HL-60 (cell line): Measurements from ENCODE around the gene TMUB1.

ENCODE experiments used
- DNase-seq, 2 experiments: peaks; one replicate each; pipeline ENCODE4 v3.0.0-alpha.2; 2010 to 2020; ENCODE audit warnings: low read depth in 1 of 2, low spot score in 1 of 2
- H3K27ac ChIP-seq: fragments of 250-450 bp; sonication (Bioruptor Pico); replicated peaks from 2 replicates; pipeline ENCODE4 v1.5.1; 2020; ENCODE audit warnings: mild to moderate bottlenecking, moderate library complexity
- H3K27me3 ChIP-seq: fragments of 250-450 bp; sonication (Bioruptor Pico); 2 replicates; pipeline ENCODE4 v1.5.1; 2021; ENCODE audit warnings: mild to moderate bottlenecking, moderate library complexity; ENCODE audit not compliant: insufficient read depth, poor library complexity, severe bottlenecking
- H3K4me3 ChIP-seq: replicated peaks from 2 replicates; pipeline ENCODE4 v1.5.1; 2011; ENCODE audit warnings: mild to moderate bottlenecking, control low read depth, low read length; ENCODE audit not compliant: insufficient read depth
- GABPA ChIP-seq: IDR thresholded peaks from 2 replicates; pipeline ENCODE4 v1.6.1; 2012; ENCODE audit warnings: low read depth
- POLR2AphosphoS5 ChIP-seq: IDR thresholded peaks from 2 replicates; pipeline ENCODE4 v1.6.1; 2012; ENCODE audit warnings: low read depth
- SPI1 ChIP-seq: IDR thresholded peaks from 2 replicates; pipeline ENCODE4 v1.6.1; 2012; ENCODE audit warnings: low read depth, mild to moderate bottlenecking, borderline replicate concordance
- TF ChIP-seq, protein P1 (sequence below): IDR thresholded peaks from 2 replicates; pipeline ENCODE4 v1.6.1; 2012; ENCODE audit warnings: low read depth; ENCODE audit not compliant: insufficient replicate concordance
- TF ChIP-seq, protein P2 (sequence below): IDR thresholded peaks from one replicate; pipeline ENCODE4 v1.5.1; 2011; ENCODE audit warnings: low read length, control low read depth, inconsistent platforms; ENCODE audit not compliant: insufficient read depth

Gene TMUB1

DNA sequence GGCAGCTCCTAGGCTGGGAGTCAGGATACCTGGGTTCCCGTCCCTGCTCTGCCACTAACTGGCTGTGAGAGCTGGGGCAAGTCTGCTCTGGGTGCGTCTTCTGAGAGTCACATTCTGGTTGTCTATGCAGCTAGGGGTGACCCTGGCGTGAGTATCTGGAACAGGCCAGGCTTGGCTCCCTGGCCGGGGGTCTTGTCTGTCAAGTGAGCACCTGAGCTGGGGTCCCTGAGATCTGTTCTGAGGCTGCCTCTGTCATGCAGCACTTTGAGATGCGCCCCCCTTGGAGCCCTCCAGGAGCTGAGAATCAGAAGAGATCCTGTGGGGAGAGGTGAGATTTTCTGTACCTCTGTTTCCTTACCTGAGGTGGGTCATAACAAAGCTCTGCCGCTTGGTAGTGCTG, 10.5 kb upstream of the TMUB1 start:
- TF ChIP-seq, protein P1, sequence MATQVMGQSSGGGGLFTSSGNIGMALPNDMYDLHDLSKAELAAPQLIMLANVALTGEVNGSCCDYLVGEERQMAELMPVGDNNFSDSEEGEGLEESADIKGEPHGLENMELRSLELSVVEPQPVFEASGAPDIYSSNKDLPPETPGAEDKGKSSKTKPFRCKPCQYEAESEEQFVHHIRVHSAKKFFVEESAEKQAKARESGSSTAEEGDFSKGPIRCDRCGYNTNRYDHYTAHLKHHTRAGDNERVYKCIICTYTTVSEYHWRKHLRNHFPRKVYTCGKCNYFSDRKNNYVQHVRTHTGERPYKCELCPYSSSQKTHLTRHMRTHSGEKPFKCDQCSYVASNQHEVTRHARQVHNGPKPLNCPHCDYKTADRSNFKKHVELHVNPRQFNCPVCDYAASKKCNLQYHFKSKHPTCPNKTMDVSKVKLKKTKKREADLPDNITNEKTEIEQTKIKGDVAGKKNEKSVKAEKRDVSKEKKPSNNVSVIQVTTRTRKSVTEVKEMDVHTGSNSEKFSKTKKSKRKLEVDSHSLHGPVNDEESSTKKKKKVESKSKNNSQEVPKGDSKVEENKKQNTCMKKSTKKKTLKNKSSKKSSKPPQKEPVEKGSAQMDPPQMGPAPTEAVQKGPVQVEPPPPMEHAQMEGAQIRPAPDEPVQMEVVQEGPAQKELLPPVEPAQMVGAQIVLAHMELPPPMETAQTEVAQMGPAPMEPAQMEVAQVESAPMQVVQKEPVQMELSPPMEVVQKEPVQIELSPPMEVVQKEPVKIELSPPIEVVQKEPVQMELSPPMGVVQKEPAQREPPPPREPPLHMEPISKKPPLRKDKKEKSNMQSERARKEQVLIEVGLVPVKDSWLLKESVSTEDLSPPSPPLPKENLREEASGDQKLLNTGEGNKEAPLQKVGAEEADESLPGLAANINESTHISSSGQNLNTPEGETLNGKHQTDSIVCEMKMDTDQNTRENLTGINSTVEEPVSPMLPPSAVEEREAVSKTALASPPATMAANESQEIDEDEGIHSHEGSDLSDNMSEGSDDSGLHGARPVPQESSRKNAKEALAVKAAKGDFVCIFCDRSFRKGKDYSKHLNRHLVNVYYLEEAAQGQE: no peak
- TF ChIP-seq SPI1: no peak
- TF ChIP-seq, protein P2, sequence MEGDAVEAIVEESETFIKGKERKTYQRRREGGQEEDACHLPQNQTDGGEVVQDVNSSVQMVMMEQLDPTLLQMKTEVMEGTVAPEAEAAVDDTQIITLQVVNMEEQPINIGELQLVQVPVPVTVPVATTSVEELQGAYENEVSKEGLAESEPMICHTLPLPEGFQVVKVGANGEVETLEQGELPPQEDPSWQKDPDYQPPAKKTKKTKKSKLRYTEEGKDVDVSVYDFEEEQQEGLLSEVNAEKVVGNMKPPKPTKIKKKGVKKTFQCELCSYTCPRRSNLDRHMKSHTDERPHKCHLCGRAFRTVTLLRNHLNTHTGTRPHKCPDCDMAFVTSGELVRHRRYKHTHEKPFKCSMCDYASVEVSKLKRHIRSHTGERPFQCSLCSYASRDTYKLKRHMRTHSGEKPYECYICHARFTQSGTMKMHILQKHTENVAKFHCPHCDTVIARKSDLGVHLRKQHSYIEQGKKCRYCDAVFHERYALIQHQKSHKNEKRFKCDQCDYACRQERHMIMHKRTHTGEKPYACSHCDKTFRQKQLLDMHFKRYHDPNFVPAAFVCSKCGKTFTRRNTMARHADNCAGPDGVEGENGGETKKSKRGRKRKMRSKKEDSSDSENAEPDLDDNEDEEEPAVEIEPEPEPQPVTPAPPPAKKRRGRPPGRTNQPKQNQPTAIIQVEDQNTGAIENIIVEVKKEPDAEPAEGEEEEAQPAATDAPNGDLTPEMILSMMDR: no peak
- TF ChIP-seq GABPA: no peak
- TF ChIP-seq POLR2AphosphoS5: no peak
- no peak for DNase-seq
- no peak overlapping the region for H3K27ac ChIP-seq
- no peak overlapping the region for H3K4me3 ChIP-seq
- H3K27me3 ChIP-seq: no peaks in the 10 kb centered on the region

DNA sequence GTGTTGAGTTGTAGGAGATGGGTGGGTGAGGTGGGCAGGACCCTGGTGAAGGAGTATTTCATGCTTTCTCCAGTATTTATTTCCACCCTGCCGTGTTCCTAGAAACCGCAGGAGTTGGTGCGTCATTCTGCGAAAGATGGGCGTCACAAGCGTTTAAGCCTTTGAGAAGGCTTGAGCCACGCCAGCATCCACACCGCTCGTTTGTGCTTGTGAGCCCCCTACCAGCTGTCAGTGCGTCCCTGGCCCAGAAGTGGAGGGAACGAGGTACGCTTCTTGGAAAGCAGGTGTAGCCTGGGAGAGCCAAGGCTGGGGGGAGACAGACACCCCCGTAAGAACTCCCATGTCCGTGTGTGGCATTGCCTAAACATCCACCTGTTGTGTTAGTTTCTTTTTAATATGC, 8.7 kb upstream of the TMUB1 start:
- H3K4me3 ChIP-seq: no peak overlapping the region
- DNase-seq: no peak
- no peak for TF ChIP-seq SPI1
- TF ChIP-seq, protein P1: no peak
- no peak for TF ChIP-seq POLR2AphosphoS5
- TF ChIP-seq, protein P2: no peak
- TF ChIP-seq GABPA: no peak

DNA sequence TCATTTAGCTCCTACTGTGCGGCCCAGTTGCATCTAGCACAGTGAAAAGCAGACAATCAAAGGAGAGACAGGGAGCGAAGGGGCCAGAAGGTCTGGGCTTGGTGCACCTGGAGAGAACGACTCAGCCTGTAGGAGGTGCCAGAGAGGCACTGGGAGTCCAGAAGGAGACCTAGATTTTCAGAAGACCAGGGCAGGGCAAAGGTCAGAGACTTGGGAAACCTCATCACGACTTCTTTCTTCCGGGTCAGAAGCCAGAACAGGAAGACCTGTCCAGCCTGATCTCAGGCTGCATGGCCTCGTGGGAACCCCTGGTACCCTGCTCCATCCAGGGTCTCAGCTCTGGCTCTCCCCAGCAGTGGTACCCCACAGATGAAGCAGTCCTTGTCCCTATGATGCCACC, 8.1 kb upstream of the TMUB1 start:
- DNase-seq: peak in 1 of 2 experiments; percentile 39

More for the DNA sequence above, 8.7 kb upstream of the TMUB1 start:
- Histone ChIP-seq H3K27ac (no peak overlapping the region), H3K27me3 (no peaks in the 10 kb centered on the region)

More for the DNA sequence above, 8.1 kb upstream of the TMUB1 start:
- no peak overlapping the region for H3K4me3 ChIP-seq
- no peaks in the 10 kb centered on the region for H3K27me3 ChIP-seq
- no peak overlapping the region for H3K27ac ChIP-seq
- TF ChIP-seq, protein P2: peak; percentile 46
- TF ChIP-seq, protein P1: no peak
